ENCODE measurements around the gene BPIFB6.

BPIFB6 gene, protein sequence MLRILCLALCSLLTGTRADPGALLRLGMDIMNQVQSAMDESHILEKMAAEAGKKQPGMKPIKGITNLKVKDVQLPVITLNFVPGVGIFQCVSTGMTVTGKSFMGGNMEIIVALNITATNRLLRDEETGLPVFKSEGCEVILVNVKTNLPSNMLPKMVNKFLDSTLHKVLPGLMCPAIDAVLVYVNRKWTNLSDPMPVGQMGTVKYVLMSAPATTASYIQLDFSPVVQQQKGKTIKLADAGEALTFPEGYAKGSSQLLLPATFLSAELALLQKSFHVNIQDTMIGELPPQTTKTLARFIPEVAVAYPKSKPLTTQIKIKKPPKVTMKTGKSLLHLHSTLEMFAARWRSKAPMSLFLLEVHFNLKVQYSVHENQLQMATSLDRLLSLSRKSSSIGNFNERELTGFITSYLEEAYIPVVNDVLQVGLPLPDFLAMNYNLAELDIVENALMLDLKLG

DNA sequence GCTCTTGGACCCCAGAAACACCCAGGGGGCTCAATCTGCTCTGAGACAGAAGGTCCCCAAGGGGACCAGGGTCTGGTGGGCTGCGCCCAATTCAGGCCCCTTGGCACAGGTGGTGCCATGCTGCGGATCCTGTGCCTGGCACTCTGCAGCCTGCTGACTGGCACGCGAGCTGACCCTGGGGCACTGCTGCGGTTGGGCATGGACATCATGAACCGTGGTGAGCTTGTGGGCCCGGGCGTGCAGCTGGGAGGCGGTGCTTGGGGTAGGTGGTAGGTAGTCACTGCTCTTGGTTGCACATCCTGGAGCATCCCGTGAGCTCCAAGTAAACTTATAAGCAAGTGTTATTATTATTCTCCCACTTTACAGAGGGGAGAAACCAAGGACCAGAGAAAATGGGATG lies at the start of gene BPIFB6:
TSS of gene BPIFB6 (plus strand) at position 118 of the 400 bp plus-strand sequence. CDS start at position 118, 0 bp downstream.
- no peak for DNase-seq

DNA sequence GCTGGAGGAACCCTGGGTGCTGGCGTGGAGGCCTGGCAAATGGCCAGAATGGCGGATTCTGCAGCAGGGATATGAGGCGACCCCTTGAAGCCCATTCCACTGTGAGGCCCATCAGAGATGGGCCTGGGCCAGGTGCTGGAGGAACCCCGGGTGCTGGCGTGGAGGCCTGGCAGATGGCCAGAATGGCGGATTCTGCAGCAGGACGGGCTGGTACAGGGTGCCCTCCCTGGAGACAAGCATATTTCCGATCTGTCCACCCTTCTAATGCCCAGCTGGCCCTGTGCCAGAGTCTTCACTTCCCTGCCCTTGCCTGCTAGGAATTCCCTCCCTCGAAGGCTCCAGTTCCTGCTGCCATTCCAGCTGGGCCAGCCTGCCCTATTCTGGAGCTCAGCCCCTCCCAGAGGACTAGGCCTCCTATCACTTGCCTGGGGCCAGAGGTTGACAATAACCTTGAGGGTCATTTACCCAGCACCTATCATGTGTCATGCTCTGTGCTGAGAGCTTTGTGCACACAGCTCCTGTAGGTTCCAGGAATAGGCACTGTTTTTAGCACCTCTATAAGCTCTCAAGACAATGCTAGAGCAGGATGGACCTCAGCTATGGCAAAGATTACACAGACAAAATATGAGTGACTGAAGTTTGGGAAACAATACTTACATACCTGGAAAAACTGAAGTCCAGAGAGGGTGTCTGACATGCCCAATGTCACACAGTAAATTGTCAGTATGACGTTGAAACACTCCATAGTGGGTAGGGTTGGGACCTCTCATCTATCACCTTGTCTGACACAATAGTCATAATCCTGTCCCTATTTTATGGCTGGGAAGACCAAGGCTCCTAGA lies 48.6 kb upstream of the BPIFB6 start:
- no peak for DNase-seq

DNA sequence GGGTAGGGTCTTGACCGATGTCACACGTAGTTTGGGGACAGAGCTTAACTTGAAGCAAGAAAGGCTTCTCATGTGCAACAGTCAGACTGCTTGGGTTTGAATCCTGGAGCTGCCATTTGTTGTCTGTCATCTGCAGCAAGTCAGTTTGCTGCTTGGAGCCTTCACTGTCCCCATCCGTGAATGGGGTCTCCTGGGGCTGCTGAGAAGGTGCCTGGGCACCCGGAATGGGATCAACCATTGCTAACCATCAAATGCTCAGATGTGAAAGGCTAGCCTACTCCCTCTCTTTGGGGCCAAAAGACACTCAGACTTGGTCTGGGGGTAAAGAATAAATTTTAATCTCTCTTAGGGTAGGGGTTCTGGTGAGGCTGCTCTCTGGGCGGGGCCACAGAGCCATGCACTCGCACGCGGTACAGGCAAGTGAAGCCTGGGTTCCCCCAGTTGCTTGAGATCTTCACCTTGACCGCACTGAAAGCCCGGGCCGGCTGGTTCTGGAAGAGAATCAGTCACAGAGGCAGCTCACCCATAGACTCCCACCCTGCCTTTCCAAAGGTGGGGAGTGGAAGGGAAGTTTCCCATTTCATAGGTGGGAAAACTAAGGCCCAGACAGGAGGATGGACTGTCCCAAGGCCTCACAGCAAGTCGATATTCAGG lies 47.9 kb upstream of the BPIFB6 start:
- no peak for DNase-seq

DNA sequence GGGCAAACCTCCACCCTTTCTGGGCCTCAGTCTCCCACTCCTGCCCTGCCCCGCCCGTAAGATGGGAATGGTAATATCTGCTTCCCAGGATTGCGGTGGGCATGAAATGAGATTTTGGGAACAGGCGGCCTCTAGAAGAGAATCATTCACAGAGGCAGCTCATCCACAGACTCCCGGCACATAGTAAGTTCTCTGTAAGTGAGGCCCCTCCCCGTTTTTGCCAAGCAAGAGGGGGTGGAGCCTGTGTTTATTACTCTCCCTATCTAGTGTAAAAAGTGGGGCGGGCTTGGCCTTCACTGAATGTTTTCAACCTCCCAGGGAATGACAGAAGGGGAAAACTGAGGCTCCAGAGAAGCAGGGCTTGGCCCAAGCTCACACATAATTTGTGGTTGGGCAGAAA lies 47.3 kb upstream of the BPIFB6 start:
- no peak for DNase-seq

DNA sequence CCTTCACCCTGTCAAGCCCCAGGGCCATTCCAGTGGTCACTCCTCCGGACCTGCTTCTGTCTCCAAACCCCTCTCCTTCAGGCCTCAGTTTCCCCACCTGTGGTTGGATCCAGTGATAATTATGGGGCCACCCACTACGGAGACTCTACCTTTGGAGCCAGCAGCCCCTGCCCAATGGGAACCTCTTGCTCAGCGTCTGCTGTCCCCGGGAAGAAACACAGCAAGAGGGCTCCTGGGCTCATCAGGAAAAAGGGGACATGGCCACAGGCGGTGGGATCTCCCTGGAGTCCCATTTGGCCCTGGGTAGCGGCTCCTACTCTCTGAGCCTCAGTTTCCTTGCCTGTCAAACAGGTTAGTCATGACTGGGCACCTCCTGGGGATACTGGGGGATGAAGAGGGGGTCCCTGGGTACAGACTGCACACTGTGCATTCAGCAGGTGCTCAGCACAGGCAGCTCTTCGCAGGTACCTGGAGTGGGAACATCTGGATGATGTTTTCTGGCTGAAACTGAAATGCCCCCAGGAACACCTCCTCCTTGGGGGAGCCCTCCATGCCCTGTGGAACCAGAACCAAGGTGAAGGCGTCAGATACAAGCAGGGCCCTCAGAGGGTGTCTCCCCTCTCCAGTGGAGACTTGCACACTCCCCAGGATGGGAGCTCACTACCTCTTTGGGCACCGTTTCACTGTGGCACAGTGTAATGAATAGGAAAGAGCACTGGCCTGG lies 46.7 kb upstream of the BPIFB6 start:
- DNase-seq: no peak

DNA sequence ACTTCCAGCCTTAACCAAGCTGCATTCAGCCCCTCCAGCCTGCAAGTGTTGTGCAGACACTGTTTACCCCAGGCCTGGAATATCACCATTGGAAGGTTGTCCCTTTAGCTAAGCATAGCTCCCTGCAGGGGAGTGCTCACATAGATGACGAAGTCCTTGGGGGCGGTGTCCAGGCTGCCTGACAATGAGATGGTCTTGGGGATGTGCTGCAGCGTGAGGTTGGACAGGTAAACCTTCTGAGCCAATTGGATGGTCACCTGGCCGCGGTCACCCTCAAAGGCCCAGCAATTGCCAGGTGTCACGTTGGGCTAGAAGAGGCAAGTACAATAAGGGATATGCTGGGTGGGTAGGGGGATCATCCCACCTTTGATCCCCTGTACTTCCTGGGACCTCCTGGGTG lies 45.9 kb upstream of the BPIFB6 start:
- DNase-seq: no peak

DNA sequence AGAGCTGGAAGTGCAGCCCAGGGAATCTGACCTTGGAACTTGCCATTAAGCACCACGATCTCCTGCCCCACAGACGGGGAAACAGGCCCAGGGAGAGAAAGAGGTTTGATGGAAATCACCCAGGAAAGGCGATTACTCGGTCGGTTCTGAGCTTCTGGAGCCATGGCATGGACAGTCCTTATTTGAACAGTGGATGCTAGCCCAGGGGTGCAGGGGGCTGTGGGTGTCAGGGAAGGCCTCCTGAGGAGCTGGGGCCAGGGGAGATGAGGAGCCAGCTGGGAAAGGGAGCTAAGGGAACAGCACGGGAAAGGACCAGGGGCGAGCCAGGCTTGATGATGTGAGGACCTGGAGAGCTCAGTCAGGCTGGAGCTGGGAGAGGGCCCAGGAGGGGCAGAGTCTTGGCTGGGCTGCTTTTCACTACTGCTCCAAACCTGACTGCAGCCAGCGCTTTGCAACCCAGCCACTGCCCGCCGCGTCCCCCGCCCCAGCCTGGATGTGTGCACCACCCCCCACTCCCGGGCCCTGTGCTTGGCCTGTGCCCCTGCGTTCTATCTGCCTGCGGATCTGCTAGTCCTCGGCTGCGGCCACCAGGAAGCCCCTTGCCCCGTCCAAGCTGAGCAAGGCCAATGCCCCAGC lies 45.0 kb upstream of the BPIFB6 start:
- DNase-seq: no peak

DNA sequence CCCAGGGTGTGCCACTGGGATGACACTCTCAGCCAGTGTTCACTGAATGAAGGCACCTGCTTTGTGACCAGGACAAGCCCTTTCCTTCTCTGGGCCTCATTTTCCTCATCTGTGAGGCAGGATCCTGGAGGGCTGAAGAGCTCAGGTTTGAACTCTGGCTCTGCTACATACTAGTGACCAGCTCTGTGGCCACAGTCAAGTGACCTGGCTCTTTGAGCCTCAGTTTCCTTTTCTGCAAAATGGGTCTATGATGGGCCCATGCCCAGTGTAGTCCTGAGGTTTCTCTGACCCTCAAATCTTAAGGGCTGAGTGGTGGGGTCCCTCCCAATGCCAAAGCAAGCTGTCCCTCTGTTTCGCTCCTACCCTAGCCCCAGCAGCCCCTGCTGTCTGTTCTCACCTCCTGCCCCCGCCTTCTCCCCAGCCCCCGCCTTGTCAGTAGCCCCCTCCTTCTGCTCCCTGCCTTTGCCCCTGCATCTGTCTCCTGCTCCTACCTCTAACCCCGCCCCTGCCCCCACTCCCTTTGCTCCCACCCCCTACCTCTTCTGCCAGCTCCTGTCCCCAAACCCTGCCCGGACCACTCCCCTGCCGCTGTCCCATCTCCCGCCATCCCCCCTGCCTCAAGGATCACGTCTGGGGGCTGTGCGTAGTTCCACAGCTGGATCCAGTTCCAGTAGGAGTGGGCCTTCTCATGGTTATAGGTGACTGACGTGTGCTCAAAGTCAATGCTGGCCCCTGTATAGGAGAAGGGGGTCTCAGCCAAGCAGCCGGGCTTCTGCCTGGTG lies 44.2 kb upstream of the BPIFB6 start:
- no peak for DNase-seq

DNA sequence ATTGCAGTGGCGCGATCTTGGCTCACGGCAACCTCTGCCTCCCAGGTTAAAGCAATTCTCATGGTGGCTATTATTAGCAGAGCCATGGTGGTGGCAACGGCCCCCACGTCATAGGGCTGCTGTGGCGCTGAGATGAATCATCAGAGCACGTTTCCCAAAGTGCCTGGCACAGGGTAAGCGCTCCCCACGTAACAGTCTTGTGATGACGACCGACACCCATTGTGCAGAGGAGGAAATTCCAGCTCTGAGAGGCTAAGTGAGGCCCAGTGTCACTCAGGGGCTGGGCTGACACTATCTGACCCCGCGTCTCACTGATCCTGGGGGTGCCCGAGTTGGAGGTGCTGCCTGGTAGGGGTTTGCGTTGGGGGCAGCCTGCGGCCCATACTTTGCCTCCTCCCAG lies 43.4 kb upstream of the BPIFB6 start:
- DNase-seq: no peak

DNA sequence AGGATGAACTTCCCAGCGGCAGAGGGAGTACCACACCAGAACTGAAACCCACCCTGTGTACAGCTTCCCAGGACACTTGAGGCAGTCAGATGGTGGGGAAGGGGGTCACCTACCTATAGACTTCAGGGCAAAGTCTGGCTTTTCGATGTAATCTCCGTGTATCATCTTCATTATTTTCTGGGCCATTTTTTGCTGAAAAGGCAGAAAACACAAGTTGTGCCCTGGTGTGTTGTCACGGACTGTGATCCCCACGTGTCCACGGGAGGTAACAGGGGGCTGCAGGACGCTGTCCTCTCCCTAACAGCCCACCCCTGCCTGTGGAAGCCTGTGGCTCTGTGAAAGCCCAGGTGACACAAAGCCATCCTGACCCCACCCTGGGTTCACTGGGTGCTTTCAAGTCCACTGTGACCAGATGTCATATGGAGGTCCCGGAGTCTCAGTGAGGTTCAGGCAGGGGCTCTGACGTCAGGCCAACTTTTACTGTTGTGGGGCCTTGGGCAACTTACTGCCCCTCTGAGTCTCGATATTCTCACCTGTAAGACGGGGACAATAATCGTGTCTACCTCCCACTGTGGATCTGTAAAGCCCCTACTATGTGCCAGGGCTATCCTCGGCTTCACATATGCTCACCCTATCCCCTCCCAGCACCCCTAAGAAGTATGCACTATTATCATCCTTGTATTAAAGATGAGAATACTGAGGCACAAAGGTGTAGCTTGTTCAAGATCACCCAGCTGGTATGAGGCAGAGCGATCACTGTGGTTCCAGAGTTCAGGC lies 41.8 kb upstream of the BPIFB6 start:
- no peak for DNase-seq

DNA sequence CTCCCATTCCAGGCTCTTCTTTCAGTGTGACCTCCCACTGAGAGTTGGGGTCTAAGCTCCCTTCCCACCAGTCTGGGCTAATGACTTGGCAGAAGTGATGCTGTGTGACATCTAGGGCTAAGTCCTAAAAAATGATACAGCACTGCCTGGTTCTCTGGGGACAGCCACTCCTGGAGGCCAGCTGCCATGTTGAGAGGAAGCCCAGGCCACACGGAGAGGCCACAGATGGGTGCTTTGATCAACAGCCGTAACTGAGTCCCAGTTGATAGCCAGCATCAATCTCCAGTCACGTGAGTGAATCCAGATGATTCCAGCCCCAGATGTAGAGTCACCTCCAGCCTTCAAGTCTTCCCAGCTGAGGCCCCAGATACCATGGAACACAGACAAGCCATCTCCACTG lies 41.0 kb upstream of the BPIFB6 start:
- no peak for DNase-seq

DNA sequence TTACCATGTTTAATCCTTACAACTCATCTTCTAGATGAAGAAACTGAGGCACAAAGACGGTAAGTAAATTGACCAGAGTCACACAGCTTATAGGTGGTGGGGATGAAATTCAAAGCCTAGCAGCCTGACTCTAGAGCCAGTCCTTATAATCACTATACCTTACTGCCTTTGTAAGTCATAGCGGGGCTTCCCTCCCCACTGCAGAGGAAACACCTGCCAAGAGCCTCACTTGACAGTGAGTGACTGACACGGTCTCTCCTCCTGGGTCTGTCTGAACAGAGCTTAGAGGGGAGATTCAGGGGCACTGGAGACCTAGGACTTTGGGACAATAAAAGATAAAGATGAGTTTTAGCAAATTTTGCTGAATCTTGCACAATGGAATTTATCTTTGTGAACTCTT lies 40.1 kb upstream of the BPIFB6 start:
- DNase-seq: no peak

DNA sequence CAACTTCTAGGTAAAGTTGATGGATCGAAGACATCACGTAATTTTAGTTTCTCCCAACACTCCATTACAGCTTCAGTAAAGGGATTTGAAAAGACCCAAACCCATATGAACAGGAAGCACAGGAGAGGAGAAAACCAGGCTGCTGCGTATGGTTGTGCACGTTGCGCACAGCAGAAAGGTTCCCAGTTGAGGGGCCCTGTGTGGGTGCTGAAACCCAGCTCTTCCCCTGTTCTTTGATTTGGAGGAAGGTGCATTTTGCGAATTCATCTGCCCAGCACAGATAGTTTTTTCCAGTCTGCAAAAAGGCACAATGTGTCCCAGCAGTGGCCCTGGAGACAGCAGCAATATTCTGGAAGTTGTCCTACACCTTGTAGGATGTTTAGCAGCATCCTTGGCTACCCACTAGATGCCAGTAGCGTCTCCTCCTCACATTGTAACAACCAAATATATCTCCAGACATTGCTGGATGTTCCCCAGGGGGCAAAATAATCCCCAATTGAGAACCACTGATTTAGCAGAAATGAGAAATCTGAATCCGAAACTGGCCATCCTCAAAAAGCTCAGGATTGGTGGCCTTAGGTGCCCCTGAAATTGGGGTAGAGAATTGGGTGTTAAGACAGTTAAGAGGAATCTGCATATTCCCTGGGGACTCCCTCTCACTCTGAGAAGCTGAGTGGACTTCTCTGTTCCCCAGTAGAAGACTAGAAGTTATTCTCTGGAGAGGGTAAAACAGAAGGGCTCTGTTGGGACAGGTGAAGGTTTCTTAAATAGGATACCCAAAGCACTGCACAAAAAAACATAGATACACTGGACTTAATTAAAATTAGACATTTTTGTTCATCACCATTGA lies 39.4 kb upstream of the BPIFB6 start:
- DNase-seq: no peak

DNA sequence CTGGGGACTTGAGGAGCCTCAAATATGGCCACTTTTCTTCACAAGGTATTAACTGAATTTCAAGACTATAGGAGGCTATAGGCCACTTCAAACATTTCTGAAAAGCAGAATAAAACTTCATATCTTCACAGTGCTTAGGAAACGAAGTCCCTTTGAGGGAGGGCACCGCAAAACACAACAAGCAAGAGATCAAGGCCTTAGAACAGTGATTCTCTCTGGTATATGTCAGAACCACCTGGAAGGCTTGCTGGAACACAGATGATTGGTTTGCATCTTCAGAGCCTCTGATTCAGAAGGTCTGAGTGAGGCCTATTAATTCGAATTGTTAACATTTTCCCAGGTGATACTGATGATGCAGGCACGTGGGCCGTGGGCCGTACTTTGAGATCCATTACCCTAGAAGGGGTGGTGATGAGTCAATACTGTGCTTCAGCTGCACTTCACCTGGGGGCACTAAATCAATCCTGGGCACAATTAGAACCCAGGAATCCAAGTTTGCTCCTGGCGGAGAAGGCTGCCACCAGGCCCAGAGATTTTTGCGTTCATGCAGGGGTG lies 37.9 kb upstream of the BPIFB6 start:
- peak in 1 of 2 donors; percentile 26 for DNase-seq

DNA sequence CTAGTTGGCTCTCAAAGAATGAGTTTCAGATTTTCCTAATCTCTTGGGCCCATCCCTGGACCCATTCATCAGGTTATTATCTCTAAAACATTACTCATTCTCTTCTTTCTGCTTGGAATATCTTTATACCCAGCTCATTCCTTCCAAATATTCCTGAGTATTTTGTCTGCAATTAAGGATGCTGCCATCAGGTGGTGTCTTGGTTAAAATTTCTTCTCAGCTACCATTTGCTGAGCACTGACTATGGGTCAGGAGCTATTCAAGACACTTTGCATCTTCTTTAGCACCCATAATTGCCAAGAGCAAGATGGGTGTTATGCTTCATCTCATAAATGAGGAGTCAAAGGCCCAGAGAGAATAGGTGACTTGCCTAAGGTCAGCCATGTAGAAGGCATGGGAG lies 35.6 kb upstream of the BPIFB6 start:
- DNase-seq: no peak

DNA sequence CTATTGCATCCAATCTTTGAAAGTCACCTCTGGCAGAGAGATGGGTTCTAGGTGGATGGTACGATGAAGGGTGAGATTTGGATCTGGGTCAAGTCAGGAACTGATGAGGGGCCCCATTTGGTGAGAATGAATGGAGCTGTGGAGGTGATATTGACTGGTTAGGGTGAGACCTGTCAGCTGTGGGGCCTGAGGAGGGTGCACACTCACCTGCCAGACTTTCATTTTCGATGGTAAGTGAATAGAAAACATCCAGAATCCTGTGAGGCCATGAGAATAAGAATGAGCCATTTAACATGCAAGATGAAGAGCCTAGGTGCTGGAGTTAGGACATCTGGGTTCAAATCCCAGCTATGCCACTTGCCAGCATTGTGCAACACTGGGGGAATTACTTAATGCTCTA lies 34.0 kb upstream of the BPIFB6 start:
- no peak for DNase-seq

DNA sequence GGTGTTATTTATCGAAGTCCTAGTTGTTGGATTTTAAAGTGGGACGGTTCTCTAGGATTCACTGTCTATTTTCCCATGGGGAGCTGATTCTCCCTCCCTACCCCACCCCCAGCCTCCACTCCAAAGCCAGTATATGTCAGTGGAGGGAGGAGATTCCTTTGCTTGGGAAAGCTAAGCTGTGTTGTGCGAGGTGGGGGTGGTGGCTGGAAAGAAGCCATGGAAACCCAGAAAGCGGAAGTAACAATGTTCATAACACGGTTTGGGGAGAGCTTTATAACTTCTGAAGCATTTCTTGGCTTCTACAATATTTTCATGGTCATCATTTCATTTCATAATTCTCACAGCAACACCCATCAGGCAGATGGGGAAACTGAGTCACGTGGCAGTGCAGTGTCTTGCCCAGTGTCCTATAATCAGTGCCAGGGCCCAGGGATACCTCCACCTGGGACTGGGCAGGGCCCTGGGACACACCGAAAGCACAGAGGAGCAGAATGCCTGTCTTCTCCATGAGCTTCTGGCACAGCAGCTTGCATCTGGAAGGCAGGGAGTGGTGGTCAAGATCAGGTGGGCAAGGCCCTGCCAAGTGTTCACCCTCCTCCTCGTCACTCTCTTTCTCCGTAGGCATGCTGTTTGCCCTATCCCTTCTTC lies 31.7 kb upstream of the BPIFB6 start:
- DNase-seq: no peak

DNA sequence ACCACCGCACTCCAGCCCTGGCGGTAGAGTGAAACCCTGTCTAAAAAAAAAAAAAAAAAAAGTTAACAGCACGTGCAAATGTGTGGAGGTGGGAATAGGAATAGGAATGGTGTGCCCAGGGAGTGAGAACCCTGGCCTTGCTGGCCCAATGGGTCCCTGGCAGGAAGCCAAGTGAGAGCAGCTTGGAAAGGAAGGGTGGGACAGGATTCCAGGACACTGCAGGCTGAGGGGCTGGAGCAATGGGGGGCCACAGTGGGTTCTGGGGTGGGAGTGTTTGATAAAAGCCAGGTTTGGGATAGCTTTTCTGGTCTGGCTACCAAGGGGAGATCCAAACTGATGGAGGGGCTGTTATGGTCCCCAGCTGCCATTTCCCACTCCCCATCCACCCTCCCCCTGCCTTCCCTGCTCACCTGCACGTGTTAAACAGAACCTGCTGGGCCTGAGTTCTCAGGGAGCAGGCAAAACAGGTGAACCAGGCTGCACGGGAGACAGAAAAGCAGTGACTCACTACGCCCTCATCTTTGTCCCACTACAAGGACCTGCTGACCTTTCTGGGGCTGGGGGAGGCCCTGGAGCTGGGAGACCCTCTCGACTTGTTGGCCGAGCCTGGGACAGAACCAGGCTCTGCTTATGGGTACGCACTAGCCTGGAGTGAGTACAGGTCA lies 30.5 kb upstream of the BPIFB6 start:
- DNase-seq: no peak

Measured in activated CD4-positive, alpha-beta T cell treated with anti-CD3 and anti-CD28 coated beads for 4 hours (primary cell).